HFFc6 (cell line): Measurements from ENCODE around the gene NTM. TPM values are rescaled to one million over a fixed set of nuclear protein-coding genes. Genes with fewer than 3 reads are reported as not detected.
A peak's percentile ranks its signal among the peaks of the same experiment; 100 is the strongest.

Experiments
- DNase-seq: peaks from one replicate; pipeline ENCODE4 v3.0.0-alpha.2; 2018
- H3K27ac Mint-ChIP-seq: 2 replicates; pipeline ENCODE4 v1.8.0; 2020; ENCODE audit warnings: mild to moderate bottlenecking, mixed read lengths
- H3K27me3 Mint-ChIP-seq: 2 replicates; pipeline ENCODE4 v1.8.0; 2021; ENCODE audit warnings: mild to moderate bottlenecking, moderate library complexity, mixed read lengths; ENCODE audit not compliant: insufficient read depth
- H3K36me3 Mint-ChIP-seq: 2 replicates; pipeline ENCODE4 v1.8.0; 2021; ENCODE audit warnings: low read depth, mixed read lengths
- H3K4me1 Mint-ChIP-seq: 2 replicates; pipeline ENCODE4 v1.8.0; 2020; ENCODE audit warnings: low read depth, mixed read lengths
- H3K4me3 Mint-ChIP-seq: 2 replicates; pipeline ENCODE4 v1.8.0; 2020; ENCODE audit warnings: mild to moderate bottlenecking, moderate library complexity, mixed read lengths
- H3K9me3 Mint-ChIP-seq: 2 replicates; pipeline ENCODE4 v1.8.0; 2020; ENCODE audit warnings: mild to moderate bottlenecking, mixed read lengths
- total RNA-seq, 6 experiments: library from RNA; stranded (reverse); fragmentation: NEBNext Ultra II Directional; extraction: Animal tissue kit (Norgen Biotek cat#: 25700); gene quantifications; 2 replicates in 1 of 6; 3 replicates in 5 of 6; pipeline ENCODE4 v1.2.3, GENCODE V29; 2021
- TF ChIP-seq, protein P1 (sequence below): fragments of 200-600 bp; sonication (generic); IDR thresholded peaks from 2 replicates; pipeline ENCODE4 v1.5.0; 2021; ENCODE audit warnings: antibody characterized with exemption, mild to moderate bottlenecking

Gene NTM
- total RNA-seq, 6 experiments from 2014 or later: 18.3 to 23.6 (median 21.7) TPM

DNA sequence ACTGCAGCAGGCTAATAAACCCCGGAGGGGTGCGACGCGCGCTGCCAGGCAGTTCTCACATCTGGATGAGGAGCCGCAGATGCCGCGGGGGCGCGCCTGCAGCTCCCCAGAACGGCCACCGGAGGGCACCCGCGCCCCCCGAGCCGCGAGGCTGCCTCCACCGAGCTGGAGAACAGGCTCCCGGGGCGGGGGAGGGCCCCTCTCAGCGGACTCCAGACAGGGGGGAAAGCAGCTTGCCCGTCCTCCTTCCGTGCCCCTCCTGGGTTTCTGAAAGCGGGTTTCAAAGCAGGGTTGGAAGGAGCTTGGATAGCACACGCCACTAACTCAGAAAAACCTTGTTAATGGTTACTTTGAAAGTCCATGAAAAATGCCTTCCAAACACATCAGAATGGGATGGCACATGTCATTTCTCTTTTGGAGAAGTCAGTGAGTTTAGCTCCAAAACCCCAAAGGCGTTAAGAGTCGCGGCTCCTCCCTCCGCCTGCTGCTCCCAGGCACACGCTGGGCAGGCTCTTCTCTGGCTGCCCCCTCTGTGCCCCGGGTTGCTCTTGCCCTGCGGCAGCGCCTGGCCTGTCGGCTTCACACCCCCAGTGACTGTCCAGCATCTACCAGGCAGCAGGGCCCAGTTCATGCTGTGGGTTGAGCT is 317.8 kb downstream of the NTM start:
- H3K9me3 Mint-ChIP-seq: no peaks in the 10 kb centered on the region
- DNase-seq: peak; percentile 12
- H3K27me3 Mint-ChIP-seq: peaks cover 29% of the 10 kb centered on the region
- H3K4me1 Mint-ChIP-seq: peaks cover 28% of the 10 kb centered on the region
- H3K36me3 Mint-ChIP-seq: no peaks in the 10 kb centered on the region; the same call in 1 of the 2 replicates
- no peak overlapping the region for H3K27ac Mint-ChIP-seq
- H3K4me3 Mint-ChIP-seq: peak overlapping the region; percentile 62
- TF ChIP-seq, protein P1, sequence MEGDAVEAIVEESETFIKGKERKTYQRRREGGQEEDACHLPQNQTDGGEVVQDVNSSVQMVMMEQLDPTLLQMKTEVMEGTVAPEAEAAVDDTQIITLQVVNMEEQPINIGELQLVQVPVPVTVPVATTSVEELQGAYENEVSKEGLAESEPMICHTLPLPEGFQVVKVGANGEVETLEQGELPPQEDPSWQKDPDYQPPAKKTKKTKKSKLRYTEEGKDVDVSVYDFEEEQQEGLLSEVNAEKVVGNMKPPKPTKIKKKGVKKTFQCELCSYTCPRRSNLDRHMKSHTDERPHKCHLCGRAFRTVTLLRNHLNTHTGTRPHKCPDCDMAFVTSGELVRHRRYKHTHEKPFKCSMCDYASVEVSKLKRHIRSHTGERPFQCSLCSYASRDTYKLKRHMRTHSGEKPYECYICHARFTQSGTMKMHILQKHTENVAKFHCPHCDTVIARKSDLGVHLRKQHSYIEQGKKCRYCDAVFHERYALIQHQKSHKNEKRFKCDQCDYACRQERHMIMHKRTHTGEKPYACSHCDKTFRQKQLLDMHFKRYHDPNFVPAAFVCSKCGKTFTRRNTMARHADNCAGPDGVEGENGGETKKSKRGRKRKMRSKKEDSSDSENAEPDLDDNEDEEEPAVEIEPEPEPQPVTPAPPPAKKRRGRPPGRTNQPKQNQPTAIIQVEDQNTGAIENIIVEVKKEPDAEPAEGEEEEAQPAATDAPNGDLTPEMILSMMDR: peak; percentile 90

DNA sequence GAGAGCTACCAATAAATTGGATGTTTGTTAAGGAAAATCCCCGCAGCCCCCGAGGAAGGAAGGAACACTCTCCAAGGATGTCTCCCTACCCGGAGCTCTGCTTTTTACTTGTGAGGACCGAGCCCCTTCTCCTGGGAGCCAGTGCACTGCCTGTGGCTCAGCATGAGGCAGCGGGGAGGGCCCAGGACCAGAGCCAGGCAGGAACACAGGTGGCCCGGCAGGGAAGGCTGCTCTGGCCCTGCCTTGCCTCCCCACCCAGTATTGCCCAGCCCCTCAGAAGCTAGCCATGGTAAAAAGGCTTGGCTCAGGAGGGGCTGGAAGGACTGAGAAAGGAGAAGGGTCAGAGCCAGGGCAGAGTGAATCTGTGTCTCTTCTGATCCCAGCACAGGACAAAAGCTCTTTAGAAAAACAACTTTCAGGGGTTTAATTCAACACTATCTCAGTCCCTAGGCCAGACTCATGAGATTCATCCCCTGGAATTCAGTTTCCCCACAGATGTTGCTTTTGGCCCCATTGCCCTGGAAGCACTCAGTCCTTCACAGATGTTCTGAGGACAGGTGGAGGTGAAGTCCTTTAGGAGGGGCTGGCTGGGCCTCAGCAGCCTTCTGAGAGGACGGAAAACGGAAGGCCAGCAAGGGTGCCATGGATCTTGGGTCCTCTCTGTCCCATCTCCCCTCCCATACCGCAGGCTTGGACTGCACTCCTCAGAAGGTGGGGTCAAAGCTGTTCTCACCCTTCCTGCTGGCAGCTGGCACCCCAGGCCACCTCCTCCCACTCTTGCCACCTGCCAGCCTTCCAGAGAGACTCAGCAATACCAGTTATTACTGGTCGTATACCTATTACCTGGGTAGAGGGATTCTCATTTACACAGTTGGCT is 318.9 kb downstream of the NTM start:
- TF ChIP-seq, protein P1: no peak
- Mint-ChIP-seq H3K27me3 (peaks cover 19% of the 10 kb centered on the region), H3K36me3 (no peaks in the 10 kb centered on the region; the same call in 1 of the 2 replicates), H3K27ac (no peak overlapping the region), H3K4me1 (peaks cover 35% of the 10 kb centered on the region), H3K9me3 (no peaks in the 10 kb centered on the region), H3K4me3 (no peak overlapping the region)
- DNase-seq: no peak

DNA sequence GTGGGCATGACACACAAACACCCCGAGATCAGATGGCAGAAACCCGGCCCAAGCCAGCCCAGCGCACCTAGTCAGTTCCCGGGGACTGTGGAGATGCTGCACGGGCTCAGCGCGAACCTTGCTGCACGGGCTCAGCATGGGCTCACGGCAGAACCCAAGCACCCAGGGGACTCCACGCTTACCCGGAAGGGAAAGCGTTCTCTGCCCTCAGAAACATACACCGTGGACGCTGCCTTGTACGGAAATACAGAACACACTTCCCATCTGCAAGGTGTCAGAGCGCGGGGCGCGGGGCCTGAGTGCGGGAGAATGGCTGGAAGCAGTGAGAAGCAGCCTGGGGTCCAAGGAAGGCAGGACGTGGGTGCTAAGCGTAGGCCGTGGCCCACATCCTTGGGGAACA is 319.9 kb downstream of the NTM start:
- no peak for DNase-seq
- Mint-ChIP-seq H3K4me1 (peaks cover 46% of the 10 kb centered on the region), H3K27me3 (peaks cover 10% of the 10 kb centered on the region), H3K9me3 (no peaks in the 10 kb centered on the region), H3K4me3 (no peak overlapping the region), H3K27ac (no peak overlapping the region; the same call in 1 of the 2 replicates), H3K36me3 (no peaks in the 10 kb centered on the region; the same call in 1 of the 2 replicates)
- TF ChIP-seq, protein P1: no peak

DNA sequence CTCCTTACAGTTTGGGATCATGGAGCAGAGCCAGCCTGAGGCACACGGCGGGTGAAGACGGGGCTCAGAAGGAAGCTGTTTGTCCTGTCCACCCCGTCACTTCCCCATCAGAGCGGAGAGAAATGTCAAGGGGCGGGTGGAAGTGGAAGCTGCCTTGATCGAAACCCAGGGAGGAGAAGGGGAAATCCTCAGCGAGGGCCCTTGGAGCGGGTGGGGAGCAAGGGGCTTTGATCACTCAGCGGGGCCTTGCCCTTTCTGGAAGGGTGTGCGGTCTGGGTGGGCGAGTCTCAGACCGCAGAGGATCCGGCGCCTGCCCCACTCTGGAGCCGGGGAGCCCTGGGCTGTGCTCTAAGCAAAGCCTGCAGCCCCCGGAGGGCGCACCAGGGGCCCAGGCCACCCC is 320.4 kb downstream of the NTM start:
- Mint-ChIP-seq H3K4me3 (no peak overlapping the region), H3K27ac (no peak overlapping the region; the same call in 1 of the 2 replicates), H3K9me3 (no peaks in the 10 kb centered on the region), H3K4me1 (peaks cover 50% of the 10 kb centered on the region), H3K27me3 (peaks cover 7% of the 10 kb centered on the region), H3K36me3 (no peaks in the 10 kb centered on the region; the same call in 1 of the 2 replicates)
- TF ChIP-seq, protein P1: no peak
- no peak for DNase-seq

DNA sequence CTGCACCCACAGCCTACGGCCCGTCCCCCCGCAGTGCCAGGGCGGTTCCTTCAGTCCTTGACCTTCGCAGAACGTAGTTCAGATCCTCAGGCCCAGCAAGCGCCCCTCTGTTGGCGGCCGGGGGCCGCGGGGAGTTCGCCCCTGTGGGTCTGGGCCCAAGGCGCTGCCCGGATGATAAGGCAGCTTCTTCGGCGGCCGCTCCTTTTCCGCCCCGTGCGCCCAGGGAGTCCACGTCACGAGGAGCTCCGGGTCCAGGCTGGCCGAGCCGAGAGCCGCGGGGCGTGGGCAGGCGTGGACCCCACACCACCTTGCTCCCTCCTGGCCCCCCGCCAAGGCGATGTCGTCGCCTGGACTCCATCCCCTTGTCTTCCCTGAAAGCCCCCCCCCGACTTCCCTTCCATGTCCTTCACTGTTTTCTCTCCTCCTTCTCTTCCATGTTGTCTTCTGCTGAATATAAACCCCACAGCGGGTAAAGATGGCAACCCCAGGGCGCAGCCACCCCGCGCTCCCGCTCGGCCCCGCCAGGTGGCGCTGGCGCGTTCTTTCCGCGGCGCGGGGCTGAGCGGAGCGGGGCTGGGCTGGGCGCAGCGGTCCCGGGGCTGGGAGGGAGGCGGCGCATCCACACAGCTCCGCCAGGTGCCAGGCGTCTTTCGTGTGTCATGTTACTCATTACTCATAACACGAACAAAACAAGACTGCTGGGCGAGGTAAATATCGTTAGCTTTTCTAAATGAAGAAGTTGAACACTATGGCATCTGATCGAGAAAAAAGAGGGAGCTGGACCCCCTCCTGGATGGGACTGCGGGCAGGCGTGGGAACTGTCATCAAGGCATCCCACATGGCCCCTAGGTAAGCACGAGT is 321.0 kb downstream of the NTM start:
- Mint-ChIP-seq H3K4me3 (peak overlapping the region; percentile 79; the same call in 1 of the 2 replicates), H3K27me3 (peaks cover 7% of the 10 kb centered on the region), H3K9me3 (no peaks in the 10 kb centered on the region), H3K27ac (peak overlapping the region; percentile 22; the same call in 1 of the 2 replicates), H3K4me1 (peaks cover 56% of the 10 kb centered on the region), H3K36me3 (no peaks in the 10 kb centered on the region; the same call in 1 of the 2 replicates)
- no peak for DNase-seq
- TF ChIP-seq, protein P1: peak; percentile 84
